Thoracic aorta (tissue), 2 donors: ENCODE data around the gene HOXB1. TPM values are rescaled to one million over a fixed set of nuclear protein-coding genes. Genes with fewer than 3 reads are reported as not detected.

Experiments used
- ATAC-seq: fragments of 150-250 bp; one replicate; pipeline ENCODE4 v1.8.0; 2017; ENCODE audit warnings: low read depth; ENCODE audit not compliant: insufficient number of reproducible peaks, low FRiP score
- DNase-seq: peaks from one replicate; pipeline ENCODE4 v3.0.0-alpha.2; 2020; ENCODE audit warnings: low spot score
- H3K27ac ChIP-seq, 2 donors: fragments of 200-600 bp; sonication (generic); 1 replicate in 1 of 2; 2 replicates in 1 of 2; pipeline ENCODE4 v1.5.1; 2016; ENCODE audit warnings: mild to moderate bottlenecking in 2 of 2, moderate library complexity in 2 of 2
- H3K27me3 ChIP-seq: fragments of 200-600 bp; sonication (generic); replicated peaks from 2 replicates; pipeline ENCODE4 v1.6.0; 2016; ENCODE audit warnings: mild to moderate bottlenecking; ENCODE audit not compliant: insufficient read depth
- H3K36me3 ChIP-seq: fragments of 200-600 bp; sonication (generic); one replicate; pipeline ENCODE4 v1.5.1; 2016
- H3K4me1 ChIP-seq, 2 donors: fragments of 200-600 bp; sonication (generic); 1 replicate in 1 of 2; 2 replicates in 1 of 2; pipeline versions ENCODE4 v1.5.1 to v1.6.0; 2016; ENCODE audit warnings: low read depth in 2 of 2, mild to moderate bottlenecking in 1 of 2; ENCODE audit not compliant: control insufficient read depth in 1 of 2
- H3K4me3 ChIP-seq: fragments of 200-600 bp; sonication (generic); 2 replicates; pipeline ENCODE4 v1.5.1; 2016; ENCODE audit warnings: mild to moderate bottlenecking
- H3K9me3 ChIP-seq: fragments of 200-600 bp; sonication (generic); 2 replicates; pipeline ENCODE4 v1.5.1; 2016
- total RNA-seq, 2 donors: library from RNA; depleted of rRNA; stranded (reverse); fragments of >200 nt; gene quantifications; one replicate each; pipeline versions ENCODE4 v1.1.0 to v1.2.3, GENCODE V29; 2016
- TF ChIP-seq, protein P1 (sequence below): fragments of 200-600 bp; sonication (generic); IDR thresholded peaks from one replicate; pipeline ENCODE4 v1.5.1; 2019; ENCODE audit warnings: antibody characterized with exemption

HOXB1 gene
- total RNA-seq, 2 donors from 2014 or later: not detected

DNA sequence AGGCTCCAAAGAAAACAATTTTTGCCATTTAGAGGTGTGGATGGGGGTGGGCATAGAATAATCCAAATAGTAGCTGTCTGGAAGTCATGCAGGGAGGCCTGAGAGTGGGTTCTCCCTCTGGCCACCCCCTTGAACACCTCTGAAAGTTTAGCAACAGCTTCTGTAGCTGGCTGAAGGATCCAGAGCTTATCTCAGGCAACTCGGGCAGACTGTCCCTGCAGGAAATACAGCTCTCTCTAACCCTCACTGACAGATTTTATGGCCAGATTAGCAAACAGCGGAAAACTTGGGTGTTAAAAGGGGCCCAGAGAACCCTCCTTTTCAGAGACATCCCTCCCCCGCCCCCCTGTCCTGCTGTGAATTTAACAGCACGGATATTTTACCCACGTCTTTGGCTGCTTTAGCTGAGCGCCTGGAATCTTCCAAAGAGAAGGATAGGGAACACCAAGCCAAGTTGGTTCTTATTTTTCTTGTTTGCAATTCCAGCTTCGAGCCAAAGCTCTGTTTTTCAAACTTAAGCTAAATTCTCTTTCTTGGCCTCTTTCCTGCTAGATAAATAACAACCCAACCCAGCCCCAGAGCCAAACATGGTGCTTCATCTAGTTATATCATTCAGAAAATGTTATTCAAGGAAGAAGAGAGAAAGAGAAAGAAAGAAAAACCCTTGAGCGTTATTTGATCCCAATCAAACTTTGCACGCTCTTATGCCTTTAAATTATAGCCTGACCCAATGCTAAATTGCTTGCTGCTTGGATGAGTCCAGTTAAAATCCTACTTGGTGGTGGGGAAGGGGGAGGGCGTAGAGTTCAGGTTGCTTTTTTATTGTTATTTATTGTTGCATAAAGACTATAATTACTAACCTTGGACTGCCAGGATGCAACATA is 16.4 kb upstream of the HOXB1 start:
- ATAC-seq (no peak), DNase-seq (no peak)
- H3K27ac ChIP-seq: peak overlapping the region; percentile 93 to 95
- H3K36me3 ChIP-seq: peaks cover 9% of the 10 kb centered on the region
- peaks cover 32 to 59% of the 10 kb centered on the region in 2 donors for H3K4me1 ChIP-seq
- no peaks in the 10 kb centered on the region for H3K9me3 ChIP-seq
- H3K27me3 ChIP-seq: no peaks in the 10 kb centered on the region
- H3K4me3 ChIP-seq: peak overlapping the region; percentile 62
- TF ChIP-seq, protein P1, sequence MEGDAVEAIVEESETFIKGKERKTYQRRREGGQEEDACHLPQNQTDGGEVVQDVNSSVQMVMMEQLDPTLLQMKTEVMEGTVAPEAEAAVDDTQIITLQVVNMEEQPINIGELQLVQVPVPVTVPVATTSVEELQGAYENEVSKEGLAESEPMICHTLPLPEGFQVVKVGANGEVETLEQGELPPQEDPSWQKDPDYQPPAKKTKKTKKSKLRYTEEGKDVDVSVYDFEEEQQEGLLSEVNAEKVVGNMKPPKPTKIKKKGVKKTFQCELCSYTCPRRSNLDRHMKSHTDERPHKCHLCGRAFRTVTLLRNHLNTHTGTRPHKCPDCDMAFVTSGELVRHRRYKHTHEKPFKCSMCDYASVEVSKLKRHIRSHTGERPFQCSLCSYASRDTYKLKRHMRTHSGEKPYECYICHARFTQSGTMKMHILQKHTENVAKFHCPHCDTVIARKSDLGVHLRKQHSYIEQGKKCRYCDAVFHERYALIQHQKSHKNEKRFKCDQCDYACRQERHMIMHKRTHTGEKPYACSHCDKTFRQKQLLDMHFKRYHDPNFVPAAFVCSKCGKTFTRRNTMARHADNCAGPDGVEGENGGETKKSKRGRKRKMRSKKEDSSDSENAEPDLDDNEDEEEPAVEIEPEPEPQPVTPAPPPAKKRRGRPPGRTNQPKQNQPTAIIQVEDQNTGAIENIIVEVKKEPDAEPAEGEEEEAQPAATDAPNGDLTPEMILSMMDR: no peak

DNA sequence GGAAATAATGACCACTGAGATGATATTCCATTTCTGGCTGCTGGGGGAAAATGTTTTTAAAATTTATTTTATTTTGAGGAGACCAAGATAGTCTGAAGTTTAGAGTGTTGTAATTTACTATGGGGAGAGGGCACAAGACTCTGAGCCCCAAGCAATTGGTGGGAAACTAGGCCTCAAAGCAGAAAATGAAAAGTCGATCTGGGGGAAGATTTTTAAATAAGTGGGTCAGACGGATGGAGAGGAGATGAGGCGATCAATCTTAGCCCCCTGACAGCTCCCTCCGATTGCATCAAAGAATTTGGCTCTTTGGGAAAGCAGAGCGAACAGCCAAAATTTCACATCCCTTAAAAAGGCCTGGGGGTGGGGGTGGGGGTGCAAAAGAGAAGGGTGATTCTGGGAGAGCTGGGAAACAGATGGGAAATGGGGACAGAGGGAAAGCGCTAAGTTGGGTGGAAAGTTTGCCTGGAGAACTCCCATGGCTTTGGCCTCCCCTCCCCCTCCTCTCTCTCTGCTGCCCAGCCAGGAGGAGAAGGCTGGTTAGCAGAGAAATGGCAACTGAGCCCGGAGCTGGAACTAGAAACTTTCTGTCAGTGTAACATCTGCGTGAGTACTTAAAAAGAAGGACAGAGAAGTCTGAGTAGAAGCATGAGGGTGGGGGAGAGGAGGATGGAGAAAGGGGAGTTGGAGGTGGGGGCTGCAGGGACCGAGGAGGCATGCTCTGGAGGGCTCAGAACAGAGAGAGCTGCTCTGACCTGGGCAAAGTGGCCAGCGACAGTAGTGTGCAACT is 15.5 kb upstream of the HOXB1 start:
- Histone ChIP-seq H3K27me3 (no peaks in the 10 kb centered on the region), H3K4me3 (peak overlapping the region; percentile 62), H3K9me3 (no peaks in the 10 kb centered on the region), H3K36me3 (peaks cover 9% of the 10 kb centered on the region), H3K4me1 (peaks cover 31 to 54% of the 10 kb centered on the region in 2 donors), H3K27ac (peak overlapping the region; percentile 93 to 95)
- TF ChIP-seq, protein P1: no peak
- ATAC-seq: no peak
- no peak for DNase-seq

DNA sequence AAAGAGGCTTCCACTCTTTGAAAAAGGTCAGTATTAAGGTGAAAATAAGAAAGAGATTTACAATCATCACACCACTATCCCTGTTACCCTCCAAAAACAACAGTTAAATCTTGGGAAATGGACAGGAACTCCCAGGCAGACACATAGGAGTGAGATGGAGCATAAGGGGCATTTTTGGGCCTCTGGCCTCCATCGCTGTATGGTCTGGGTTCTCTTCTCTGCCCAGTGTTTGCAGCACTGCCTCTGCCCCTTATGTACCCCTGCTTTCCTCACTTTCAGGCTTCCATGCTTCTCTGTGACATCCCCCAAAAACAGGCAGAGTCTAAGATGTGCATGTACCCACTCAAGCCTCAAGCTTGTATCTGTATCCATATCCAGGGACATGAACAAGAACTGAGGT is 14.7 kb upstream of the HOXB1 start:
- Histone ChIP-seq H3K9me3 (no peaks in the 10 kb centered on the region), H3K4me3 (peak overlapping the region; percentile 88), H3K4me1 (peaks cover 31 to 57% of the 10 kb centered on the region in 2 donors), H3K27me3 (no peaks in the 10 kb centered on the region), H3K27ac (peak overlapping the region; percentile 93 to 95), H3K36me3 (peaks cover 4% of the 10 kb centered on the region)
- DNase-seq (no peak), ATAC-seq (no peak)
- TF ChIP-seq, protein P1: no peak

DNA sequence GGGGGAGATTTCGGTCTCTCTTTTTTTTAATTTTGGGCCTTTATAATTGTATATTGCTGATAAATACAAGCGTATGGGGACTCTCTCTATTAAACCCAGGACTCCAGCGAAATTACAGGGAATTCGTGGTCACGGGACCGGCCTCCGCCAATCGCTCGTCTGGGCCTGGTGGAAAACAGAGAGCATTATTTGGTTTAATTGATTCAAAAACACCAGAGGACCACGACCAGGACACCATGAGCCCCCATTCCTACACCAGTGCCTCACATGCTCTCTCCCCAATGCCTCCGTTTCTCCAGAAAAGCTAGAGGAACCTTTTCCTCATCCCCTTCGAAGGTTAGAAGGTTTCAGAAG is 14.2 kb upstream of the HOXB1 start, which contains the start of gene HOXB2:
Gene HOXB2 (minus strand): TSS at position 88 of the 354 bp plus-strand sequence. CDS start 198 bp downstream, outside the sequence.
- no peaks in the 10 kb centered on the region for H3K27me3 ChIP-seq
- peak within 1 kb of the TSS; percentile 88 for H3K4me3 ChIP-seq
- H3K4me1 ChIP-seq: peaks cover 31 to 52% of the 10 kb centered on the region in 2 donors
- no peak for ATAC-seq
- no peaks in the 10 kb centered on the region for H3K9me3 ChIP-seq
- peak within 1 kb of the TSS; percentile 93 to 95 for H3K27ac ChIP-seq
- no peaks in the 10 kb centered on the region for H3K36me3 ChIP-seq
- no peak for DNase-seq
- TF ChIP-seq, protein P1: no peak
